Tibial artery (tissue), 4 donors: ENCODE measurements around the gene TNFRSF6B.

ENCODE experiments used
- DNase-seq, 2 donors: peaks; one replicate each; pipeline ENCODE4 v3.0.0-alpha.2; 2019
- H3K27ac ChIP-seq, 2 donors: fragments of 200-600 bp; sonication (generic) in 1 of 2; 1 replicate in 1 of 2; 2 replicates in 1 of 2; pipeline ENCODE4 v1.5.1; 2018 to 2019; ENCODE audit warnings: mild to moderate bottlenecking in 1 of 2
- H3K27me3 ChIP-seq, 2 donors: fragments of 200-600 bp; sonication (generic) in 1 of 2; one replicate each; pipeline versions ENCODE4 v1.5.1 to v1.6.0; 2016 to 2019
- H3K36me3 ChIP-seq, 3 donors: fragments of 200-600 bp; sonication (generic) in 2 of 3; one replicate each; pipeline ENCODE4 v1.5.1; 2016 to 2019; ENCODE audit warnings: mild to moderate bottlenecking in 2 of 3
- H3K4me1 ChIP-seq, 4 donors: fragments of 200-600 bp; sonication (generic) in 2 of 4; 1 replicate in 3 of 4; 2 replicates in 1 of 4; pipeline ENCODE4 v1.5.1; 2016 to 2019
- H3K4me3 ChIP-seq, 2 donors: fragments of 200-600 bp; sonication (generic) in 1 of 2; 1 replicate in 1 of 2; 2 replicates in 1 of 2; pipeline ENCODE4 v1.5.1; 2018 to 2019; ENCODE audit warnings: mild to moderate bottlenecking in 2 of 2
- H3K9me3 ChIP-seq, 3 donors: fragments of 200-600 bp; sonication (generic) in 1 of 3; one replicate each; pipeline ENCODE4 v1.5.1; 2016 to 2019
- intact Hi-C: fragments of 100-400 bp; cut with DNase I; formaldehyde crosslinking; loops from one replicate; pipeline ENCODE4 v1.15.0; 2023; ENCODE audit warnings: low total_unique reads
- TF ChIP-seq, protein P1 (sequence below), 2 experiments: fragments of 200-600 bp in 1 of 2; fragments of 450-650 bp in 1 of 2; IDR thresholded peaks; one replicate each; pipeline ENCODE4 v1.5.1; 2017 to 2019; ENCODE audit warnings: antibody characterized with exemption in 2 of 2, mild to moderate bottlenecking in 1 of 2, moderate library complexity in 1 of 2

Gene TNFRSF6B

DNA sequence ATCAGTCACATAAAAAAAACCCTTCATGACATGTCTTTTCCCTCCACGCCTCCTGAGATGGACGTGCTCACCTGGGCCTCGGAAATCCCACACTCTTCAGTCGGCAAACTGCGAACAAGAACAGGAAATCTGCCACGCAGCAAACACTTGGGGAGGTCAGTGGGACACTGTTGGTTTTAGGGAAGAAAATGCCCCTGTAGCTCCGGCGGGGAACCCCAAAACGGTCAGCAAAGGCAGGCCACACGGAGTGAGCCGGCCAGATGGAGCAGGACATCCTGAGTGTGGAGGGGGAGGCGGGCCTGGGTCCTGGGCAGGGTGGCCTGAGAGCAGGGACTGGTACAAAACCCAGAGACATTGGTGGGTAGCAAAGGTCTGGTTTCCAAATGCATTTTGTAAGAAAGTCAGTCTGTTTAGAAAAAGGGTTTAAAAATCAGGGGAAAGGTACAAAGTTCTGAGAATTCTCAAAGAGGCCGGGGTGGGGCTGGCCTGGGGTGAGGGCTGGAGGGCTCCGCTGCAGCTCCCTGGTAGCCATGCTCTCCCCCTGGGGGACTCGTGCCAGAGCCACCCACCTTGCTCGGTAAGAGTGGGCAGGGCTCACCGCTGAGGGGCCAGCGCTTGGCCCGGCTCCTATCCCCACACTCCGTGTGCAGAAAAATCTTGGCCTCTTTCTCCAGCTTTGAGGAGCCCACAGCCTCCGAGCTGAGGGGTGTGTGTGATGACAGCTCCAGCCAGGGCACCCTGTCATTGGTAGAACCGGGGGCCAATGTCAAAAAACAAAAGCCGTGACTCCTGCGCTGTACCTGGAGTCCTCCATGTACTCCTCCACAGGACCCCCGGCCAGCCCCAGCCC is 48.3 kb downstream of the TNFRSF6B start:
- no peaks in the 10 kb centered on the region for H3K27me3 ChIP-seq
- no peak overlapping the region for H3K27ac ChIP-seq
- TF ChIP-seq, protein P1, sequence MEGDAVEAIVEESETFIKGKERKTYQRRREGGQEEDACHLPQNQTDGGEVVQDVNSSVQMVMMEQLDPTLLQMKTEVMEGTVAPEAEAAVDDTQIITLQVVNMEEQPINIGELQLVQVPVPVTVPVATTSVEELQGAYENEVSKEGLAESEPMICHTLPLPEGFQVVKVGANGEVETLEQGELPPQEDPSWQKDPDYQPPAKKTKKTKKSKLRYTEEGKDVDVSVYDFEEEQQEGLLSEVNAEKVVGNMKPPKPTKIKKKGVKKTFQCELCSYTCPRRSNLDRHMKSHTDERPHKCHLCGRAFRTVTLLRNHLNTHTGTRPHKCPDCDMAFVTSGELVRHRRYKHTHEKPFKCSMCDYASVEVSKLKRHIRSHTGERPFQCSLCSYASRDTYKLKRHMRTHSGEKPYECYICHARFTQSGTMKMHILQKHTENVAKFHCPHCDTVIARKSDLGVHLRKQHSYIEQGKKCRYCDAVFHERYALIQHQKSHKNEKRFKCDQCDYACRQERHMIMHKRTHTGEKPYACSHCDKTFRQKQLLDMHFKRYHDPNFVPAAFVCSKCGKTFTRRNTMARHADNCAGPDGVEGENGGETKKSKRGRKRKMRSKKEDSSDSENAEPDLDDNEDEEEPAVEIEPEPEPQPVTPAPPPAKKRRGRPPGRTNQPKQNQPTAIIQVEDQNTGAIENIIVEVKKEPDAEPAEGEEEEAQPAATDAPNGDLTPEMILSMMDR (IDR thresholded peaks at IDR 0.05), result no peak
- H3K4me1 ChIP-seq, result peaks cover 0 to 19% (median 13%) of the 10 kb centered on the region in 4 donors
- intact Hi-C loops, result loop anchor here (10.0 kb wide), 1 partner anchor 120 kb away; the partner anchor contains the start of gene GMEB2
- DNase-seq, result no peak
- no peak overlapping the region for H3K4me3 ChIP-seq
- no peaks in the 10 kb centered on the region for H3K9me3 ChIP-seq
- peaks cover 22 to 41% (median 23%) of the 10 kb centered on the region in 3 donors for H3K36me3 ChIP-seq

DNA sequence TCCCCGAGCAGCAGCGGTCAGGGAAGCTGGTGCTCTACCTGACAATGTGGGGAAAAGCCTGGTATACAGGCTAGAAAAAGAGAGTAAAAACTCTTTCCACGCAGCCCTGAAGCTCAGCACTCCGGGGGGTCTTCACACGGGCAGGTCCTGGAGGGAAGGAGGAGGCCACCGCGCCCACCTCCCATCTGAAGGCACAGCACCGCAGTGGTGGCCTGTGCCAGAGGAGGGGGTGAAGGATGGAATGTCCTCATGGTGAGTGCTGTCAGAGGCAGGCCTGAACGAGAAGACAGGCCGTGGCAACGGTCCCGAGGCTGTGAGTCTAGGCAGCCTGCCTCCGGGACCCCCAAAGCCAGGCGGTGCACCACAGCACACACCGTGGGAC is 49.0 kb downstream of the TNFRSF6B start:
- Histone ChIP-seq H3K27ac (no peak overlapping the region), H3K27me3 (no peaks in the 10 kb centered on the region), H3K4me1 (peaks cover 0 to 19% (median 13%) of the 10 kb centered on the region in 4 donors), H3K36me3 (peaks cover 22 to 45% (median 23%) of the 10 kb centered on the region in 3 donors), H3K4me3 (no peak overlapping the region), H3K9me3 (no peaks in the 10 kb centered on the region)
- no peak for DNase-seq
- intact Hi-C loops, result loop anchor here (10.0 kb wide), 1 partner anchor 121 kb away; the partner anchor contains the start of gene GMEB2
- TF ChIP-seq, protein P1 (IDR thresholded peaks at IDR 0.05), result no peak

DNA sequence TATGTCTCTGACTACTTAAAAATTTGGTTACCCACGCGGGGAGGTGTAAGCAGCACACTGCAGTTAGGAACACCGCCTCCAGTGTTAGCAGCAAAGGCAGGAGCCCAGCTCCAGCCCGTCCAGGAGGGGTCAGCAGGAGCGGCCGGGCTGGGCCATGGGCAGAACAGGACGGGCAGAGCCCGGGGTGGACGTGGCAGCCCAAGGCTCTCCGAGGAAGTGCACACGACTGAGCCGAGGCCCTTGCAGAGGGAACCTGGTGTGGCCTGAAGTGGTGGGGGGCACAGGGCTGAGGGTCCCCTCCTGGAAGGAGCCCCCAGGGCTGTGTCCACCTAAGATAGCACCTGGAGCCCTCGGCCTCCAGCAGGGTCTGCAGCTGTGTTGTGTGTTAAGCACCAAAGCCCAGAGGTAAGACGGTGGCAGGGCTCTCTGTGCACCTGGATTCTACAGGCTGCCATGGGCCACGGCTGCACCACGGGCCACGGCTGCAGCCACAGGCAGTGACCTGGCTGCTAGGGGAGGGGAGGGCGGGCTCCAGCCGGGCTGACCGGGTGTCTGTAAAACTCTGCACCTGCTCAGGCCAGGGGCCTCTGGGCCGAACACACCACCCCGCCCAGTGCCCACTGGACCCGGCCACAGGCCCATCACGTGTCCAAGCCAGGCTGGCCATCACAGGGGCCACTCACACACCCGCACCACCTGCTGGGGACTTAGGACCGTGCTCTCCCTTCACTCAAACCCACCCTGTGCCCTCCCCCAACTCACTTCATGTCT is 49.7 kb downstream of the TNFRSF6B start:
- no peak for DNase-seq
- H3K27ac ChIP-seq, result no peak overlapping the region
- H3K4me3 ChIP-seq, result no peak overlapping the region
- intact Hi-C loops, result loop anchor here (10.0 kb wide), 1 partner anchor 121 kb away; the partner anchor contains the start of gene GMEB2
- H3K36me3 ChIP-seq, result peaks cover 22 to 45% (median 23%) of the 10 kb centered on the region in 3 donors
- H3K9me3 ChIP-seq, result no peaks in the 10 kb centered on the region
- H3K27me3 ChIP-seq, result no peaks in the 10 kb centered on the region
- TF ChIP-seq, protein P1 (IDR thresholded peaks at IDR 0.05), result no peak
- H3K4me1 ChIP-seq, result peaks cover 0 to 13% (median 9%) of the 10 kb centered on the region in 4 donors

DNA sequence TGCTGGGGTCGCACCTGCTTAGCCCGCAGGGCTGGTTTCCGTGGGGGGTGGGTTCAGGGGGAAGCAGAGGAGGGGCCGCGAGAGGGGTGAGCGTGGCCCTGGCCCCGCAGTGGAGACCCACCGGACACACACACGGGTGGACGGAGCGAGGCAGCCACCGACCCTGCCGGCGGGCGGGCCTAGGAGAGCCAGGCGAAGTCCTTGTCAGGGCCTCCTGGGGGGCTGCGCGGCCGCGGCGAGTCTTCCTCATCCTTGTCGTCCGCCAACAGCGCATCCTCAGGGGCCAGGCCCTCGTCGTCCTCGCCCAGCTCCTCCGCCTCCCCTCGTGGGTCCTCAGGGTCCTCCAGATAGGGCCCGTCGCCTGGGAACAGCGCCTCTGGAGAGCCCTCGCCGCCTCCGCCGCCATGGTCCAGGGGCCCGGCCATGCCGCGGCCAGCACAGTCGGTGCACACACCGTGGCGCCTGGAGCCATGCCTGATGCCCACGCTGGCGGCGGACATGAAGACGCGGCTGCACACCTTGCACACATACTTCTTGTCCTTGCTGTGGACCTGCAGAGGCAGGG is 50.4 kb downstream of the TNFRSF6B start:
- peaks cover 19 to 42% (median 19%) of the 10 kb centered on the region in 3 donors for H3K36me3 ChIP-seq
- no peaks in the 10 kb centered on the region for H3K9me3 ChIP-seq
- H3K27ac ChIP-seq, result no peak overlapping the region
- intact Hi-C loops, result loop anchor here (10.0 kb wide), 1 partner anchor 122 kb away; the partner anchor contains the start of gene GMEB2
- H3K4me3 ChIP-seq, result no peak overlapping the region
- no peak for DNase-seq
- TF ChIP-seq, protein P1 (IDR thresholded peaks at IDR 0.05), result no peak
- no peaks in the 10 kb centered on the region for H3K27me3 ChIP-seq
- peaks cover 0 to 6% (median 2%) of the 10 kb centered on the region in 4 donors for H3K4me1 ChIP-seq

DNA sequence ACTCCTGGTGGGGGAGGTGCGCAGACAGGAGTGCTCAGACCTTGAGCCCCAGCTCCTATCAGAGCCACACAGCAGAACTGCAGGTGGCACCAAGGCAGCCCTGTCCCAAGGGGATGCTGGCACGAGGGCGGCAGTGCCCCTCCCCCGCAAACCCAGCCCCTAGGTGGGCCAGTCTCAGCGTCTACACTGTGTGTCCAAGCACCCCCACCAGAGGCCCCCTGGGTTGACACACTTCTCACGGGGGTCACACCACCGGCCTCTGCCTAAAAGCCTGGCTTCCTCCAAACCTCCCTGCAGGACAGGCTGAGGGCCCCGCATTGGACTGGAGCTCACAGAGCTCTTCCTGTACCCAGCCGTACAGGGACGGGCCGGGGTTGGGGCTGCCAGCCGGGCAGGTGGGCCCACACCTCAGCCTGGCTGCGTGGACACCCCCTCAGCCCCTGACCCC is 51.2 kb downstream of the TNFRSF6B start:
- intact Hi-C loops, result loop anchor here (10.0 kb wide), 1 partner anchor 123 kb away; the partner anchor contains the start of gene GMEB2
- Histone ChIP-seq H3K4me1 (no peaks in the 10 kb centered on the region), H3K27me3 (no peaks in the 10 kb centered on the region), H3K36me3 (peaks cover 10 to 39% (median 12%) of the 10 kb centered on the region in 3 donors), H3K4me3 (no peak overlapping the region), H3K9me3 (no peaks in the 10 kb centered on the region), H3K27ac (no peak overlapping the region)
- DNase-seq, result no peak
- TF ChIP-seq, protein P1 (IDR thresholded peaks at IDR 0.05), result no peak
